Glutamatergic neuron (in vitro differentiated cells): ENCODE results near the gene OR10H1. TPM values are rescaled to one million over a fixed set of nuclear protein-coding genes. Genes with fewer than 3 reads are reported as not detected.
"Not testable (repeated sequence)": the region's sequence is repeated elsewhere in the genome, so short reads cannot be mapped to it uniquely, and the experiment has no call there.

Experiments used
- DNase-seq: peaks from one replicate; pipeline ENCODE4 v3.0.0; 2022
- H3K27ac Mint-ChIP-seq: one replicate; pipeline ENCODE4 v1.8.0; 2020; ENCODE audit warnings: mild to moderate bottlenecking, mixed read lengths, inconsistent platforms; ENCODE audit not compliant: unreplicated experiment
- H3K27me3 Mint-ChIP-seq: one replicate; pipeline ENCODE4 v1.8.0; 2020; ENCODE audit warnings: mild to moderate bottlenecking, moderate library complexity, mixed read lengths, inconsistent platforms; ENCODE audit not compliant: unreplicated experiment
- H3K36me3 Mint-ChIP-seq: one replicate; pipeline ENCODE4 v1.8.0; 2020; ENCODE audit warnings: mild to moderate bottlenecking, mixed read lengths, inconsistent platforms; ENCODE audit not compliant: unreplicated experiment
- H3K4me1 Mint-ChIP-seq: one replicate; pipeline ENCODE4 v1.8.0; 2020; ENCODE audit warnings: mild to moderate bottlenecking, low read depth, mixed read lengths, inconsistent platforms; ENCODE audit not compliant: unreplicated experiment
- H3K4me3 Mint-ChIP-seq: one replicate; pipeline ENCODE4 v1.8.0; 2020; ENCODE audit warnings: mild to moderate bottlenecking, mixed read lengths, inconsistent platforms; ENCODE audit not compliant: unreplicated experiment
- H3K9me3 Mint-ChIP-seq: one replicate; pipeline ENCODE4 v1.8.0; 2020; ENCODE audit warnings: mild to moderate bottlenecking, moderate library complexity, mixed read lengths, inconsistent platforms; ENCODE audit not compliant: unreplicated experiment
- total RNA-seq: library from RNA; stranded (reverse); fragmentation: NEBNext Ultra II Directional; extraction: Animal tissue kit (Norgen Biotek cat#: 25700); gene quantifications from one replicate; pipeline ENCODE4 v1.2.1, GENCODE V29; 2021; ENCODE audit not compliant: unreplicated experiment
- TF ChIP-seq, protein P1 (sequence below): fragments of 200-600 bp; sonication (generic); IDR thresholded peaks from one replicate; pipeline ENCODE4 v1.5.0; 2021; ENCODE audit not compliant: partially characterized antibody, unreplicated experiment

Gene OR10H1
- total RNA-seq, 1 donor from 2014 or later, result not detected

DNA sequence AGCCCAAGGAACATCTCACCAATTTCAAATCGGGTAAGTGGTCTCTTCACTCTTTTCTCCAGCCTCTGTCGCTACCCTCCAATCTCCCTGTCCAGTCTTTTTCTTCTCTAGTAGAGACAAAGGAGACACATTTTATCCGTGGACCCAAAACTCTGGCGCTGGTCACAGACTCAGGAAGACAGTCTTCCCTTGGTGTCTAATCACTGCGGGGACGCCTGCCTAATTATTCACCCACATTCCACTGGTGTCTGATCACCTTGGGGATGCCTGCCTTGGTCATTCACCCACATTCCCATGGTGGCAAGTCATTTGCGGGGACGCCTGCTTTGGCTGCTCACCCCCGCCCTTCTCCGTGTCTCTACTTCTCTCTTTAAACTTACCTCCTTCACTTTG lies 13.8 kb upstream of the OR10H1 start:
- Mint-ChIP-seq H3K4me1 (no peaks in the 10 kb centered on the region), H3K9me3 (peaks cover 3% of the 10 kb centered on the region), H3K4me3 (no peak overlapping the region), H3K36me3 (peaks cover 8% of the 10 kb centered on the region), H3K27ac (no peak overlapping the region), H3K27me3 (peaks cover 4% of the 10 kb centered on the region)
- DNase-seq, result no peak
- TF ChIP-seq, protein P1, sequence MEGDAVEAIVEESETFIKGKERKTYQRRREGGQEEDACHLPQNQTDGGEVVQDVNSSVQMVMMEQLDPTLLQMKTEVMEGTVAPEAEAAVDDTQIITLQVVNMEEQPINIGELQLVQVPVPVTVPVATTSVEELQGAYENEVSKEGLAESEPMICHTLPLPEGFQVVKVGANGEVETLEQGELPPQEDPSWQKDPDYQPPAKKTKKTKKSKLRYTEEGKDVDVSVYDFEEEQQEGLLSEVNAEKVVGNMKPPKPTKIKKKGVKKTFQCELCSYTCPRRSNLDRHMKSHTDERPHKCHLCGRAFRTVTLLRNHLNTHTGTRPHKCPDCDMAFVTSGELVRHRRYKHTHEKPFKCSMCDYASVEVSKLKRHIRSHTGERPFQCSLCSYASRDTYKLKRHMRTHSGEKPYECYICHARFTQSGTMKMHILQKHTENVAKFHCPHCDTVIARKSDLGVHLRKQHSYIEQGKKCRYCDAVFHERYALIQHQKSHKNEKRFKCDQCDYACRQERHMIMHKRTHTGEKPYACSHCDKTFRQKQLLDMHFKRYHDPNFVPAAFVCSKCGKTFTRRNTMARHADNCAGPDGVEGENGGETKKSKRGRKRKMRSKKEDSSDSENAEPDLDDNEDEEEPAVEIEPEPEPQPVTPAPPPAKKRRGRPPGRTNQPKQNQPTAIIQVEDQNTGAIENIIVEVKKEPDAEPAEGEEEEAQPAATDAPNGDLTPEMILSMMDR, result no peak

DNA sequence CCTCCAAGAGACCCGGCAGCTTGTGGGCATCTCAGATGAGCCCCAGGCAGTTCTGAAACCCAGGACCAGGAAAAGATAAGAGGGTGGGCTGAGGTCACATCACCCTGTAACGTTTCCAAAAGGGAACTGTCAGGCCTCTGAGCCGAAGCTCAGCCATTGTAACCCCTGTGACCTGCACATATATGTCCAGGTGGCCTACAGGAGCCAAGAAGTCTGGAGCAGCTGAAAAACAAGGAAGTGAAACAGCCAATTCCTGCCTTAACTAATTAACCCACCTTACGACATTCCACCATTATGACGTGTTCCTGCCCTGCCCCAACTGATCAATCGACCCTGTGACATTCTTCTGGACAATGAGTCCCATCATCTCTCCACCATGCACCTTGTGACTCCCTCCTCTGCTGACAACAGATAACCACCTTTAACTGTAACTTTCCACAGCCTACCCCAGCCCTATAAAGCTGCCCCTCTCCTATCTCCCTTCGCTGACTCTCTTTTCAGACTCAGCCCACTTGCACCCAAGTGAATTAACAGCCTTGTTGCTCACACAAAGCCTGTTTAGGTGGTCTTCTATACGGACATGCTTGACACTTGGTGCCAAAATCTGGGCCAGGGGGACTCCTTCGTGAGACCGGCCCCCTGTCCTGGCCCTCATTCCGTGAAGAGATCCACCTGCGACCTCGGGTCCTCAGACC lies 13.3 kb upstream of the OR10H1 start:
- H3K27ac Mint-ChIP-seq, H3K36me3 Mint-ChIP-seq, DNase-seq, H3K4me1 Mint-ChIP-seq, H3K27me3 Mint-ChIP-seq, H3K9me3 Mint-ChIP-seq, H3K4me3 Mint-ChIP-seq: not testable (repeated sequence)

DNA sequence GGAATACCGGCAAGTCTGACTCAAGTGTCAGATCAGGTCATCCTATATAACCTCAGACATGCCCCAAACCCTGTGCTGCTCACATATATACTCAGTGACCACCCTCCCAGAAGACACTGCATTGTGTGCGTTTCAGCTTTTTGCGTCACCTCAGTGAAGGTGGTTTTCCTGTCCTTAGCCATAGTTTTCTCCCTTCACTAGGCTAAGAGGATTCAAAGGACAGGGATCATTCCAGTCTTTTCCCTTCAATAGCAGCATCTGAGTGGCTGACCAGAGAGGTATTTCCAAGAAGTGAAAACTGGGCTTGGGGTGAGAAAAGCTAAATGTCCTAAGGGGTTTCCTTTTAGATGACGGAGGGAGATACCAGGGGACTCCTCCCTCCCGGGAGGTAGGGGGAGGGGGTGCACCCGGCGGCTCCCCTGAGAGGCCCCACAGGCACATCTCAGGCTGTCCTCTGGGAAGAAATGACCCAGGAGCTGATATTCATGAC lies 12.7 kb upstream of the OR10H1 start:
- Mint-ChIP-seq H3K36me3 (peaks cover 8% of the 10 kb centered on the region), H3K9me3 (peaks cover 3% of the 10 kb centered on the region), H3K4me1 (no peaks in the 10 kb centered on the region), H3K27me3 (peaks cover 4% of the 10 kb centered on the region), H3K4me3 (no peak overlapping the region), H3K27ac (no peak overlapping the region)
- no peak for DNase-seq
- TF ChIP-seq, protein P1, result no peak

DNA sequence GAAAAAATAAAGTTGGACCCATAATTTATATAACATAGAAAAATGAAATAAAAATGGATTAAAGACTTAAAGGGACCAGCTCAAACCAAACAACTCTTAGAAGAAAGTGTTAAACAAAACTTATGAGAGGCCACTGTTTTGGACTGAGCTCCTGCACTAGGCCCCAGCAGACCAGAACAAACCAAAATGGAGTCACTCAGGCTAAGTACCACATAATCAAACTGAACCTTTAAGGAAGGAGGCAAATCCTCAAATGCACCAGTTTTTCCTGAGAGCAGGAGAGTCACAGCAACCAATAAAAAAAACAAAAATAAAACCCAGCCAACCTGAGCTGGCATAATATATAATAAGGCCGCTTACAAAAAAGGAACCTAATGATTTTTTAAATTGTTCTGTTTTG lies 10.3 kb upstream of the OR10H1 start:
- peaks cover 4% of the 10 kb centered on the region for H3K27me3 Mint-ChIP-seq
- peaks cover 3% of the 10 kb centered on the region for H3K9me3 Mint-ChIP-seq
- no peak overlapping the region for H3K4me3 Mint-ChIP-seq
- no peak for DNase-seq
- H3K4me1 Mint-ChIP-seq, result no peaks in the 10 kb centered on the region
- TF ChIP-seq, protein P1, result no peak
- no peak overlapping the region for H3K27ac Mint-ChIP-seq
- H3K36me3 Mint-ChIP-seq, result peaks cover 8% of the 10 kb centered on the region

DNA sequence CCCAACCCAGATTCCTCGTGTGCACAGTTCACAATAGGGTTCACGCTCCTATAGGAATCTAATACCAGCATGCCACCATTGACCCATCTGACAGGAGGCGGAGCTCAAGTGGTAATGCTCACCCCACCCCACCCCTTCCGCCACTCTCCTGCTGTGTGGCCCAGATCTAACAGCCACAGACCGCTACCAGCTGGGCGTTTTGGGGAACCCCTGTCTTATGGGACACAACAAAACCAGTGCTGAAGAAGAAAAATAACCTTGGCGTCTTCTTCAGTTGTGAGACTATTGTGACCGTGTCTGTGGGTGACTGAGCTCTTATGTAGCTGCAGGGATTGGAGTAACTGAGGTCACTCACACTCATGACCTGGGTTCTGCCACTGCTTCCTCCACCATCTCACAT lies 5.2 kb upstream of the OR10H1 start:
- Mint-ChIP-seq H3K4me3 (no peak overlapping the region), H3K4me1 (no peaks in the 10 kb centered on the region), H3K9me3 (no peaks in the 10 kb centered on the region), H3K27me3 (no peaks in the 10 kb centered on the region), H3K27ac (no peak overlapping the region), H3K36me3 (no peaks in the 10 kb centered on the region)
- TF ChIP-seq, protein P1, result no peak
- no peak for DNase-seq
